GM04504 (cell line): Measurements from ENCODE around the gene RHOH.

ENCODE experiments used
- DNase-seq: peaks from one replicate; pipeline ENCODE4 v3.0.0-alpha.2; 2012; ENCODE audit warnings: low read depth

The RHOH gene

DNA sequence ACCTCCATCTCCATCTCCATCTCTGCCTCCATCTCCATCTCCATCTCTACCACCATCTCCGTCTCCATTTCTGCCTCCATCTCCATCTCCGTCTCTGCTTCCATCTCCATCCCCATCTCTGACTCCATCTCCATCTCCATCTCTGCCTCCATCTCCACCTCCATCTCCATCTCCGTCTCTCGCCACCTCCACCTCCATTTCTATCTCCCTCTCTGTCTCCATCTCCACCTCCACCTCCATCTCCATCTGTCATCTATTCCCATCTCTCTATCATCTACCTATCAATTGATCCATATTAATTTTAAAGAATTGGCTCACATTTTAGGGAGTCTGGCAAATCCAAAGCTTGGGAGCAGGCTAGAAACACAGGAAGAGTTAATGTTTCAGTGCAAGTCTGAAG is 98.7 kb downstream of the RHOH start:
- DNase-seq = no peak
